ENCODE data around the gene PTGER2.

Gene PTGER2

GRCh38 chr14:52336241-52336640, 22.1 kb downstream of the PTGER2 start:
- DNase-seq (ENCODE audit: low read depth in 2 of 2): no peak

DNA sequence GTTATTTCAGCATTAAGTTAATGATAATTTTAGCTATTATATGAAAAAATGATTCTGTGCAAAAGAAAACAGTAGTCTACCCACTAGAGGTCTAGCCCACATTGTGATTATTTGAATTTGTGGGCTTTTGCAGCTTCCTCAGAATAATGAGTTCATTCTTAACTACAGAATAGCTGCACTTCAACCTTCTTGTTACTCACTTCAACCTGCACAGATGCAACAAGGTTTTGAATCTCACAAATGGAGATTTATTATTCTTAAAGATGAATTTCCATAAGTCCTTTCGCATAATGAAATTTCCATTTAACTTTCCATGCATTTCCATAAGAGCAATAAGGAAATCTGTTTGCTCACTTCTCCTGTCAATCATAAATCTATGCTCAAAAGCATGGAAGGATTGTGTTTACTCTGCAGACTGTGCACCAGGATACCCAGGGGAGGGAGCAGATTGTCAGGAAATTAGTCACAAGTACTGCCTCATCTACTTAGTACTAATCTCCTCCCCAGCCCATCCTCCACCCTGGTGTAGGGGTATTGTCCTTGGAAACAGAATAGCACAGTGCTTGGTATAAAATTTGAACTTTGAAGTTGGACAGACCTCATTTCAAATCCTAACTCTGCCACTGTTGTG, 24.1 kb downstream of the PTGER2 start:
- DNase-seq (ENCODE audit: low read depth in 2 of 2): no peak

DNA sequence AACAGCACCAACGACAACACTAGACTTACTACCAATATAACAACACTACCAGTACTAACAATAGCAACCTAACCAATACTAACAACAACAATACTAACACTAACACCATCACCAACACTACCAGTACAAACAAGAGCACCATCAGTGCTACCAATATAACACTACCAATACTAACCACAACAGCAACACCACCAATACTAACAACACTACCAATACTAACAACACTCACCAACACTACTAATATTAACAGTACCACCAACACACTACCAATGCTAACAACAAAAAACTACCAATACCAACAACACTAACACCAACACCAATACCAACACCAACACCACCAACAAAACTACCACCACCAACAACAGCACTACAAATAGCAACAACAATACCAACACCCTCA, 25.1 kb downstream of the PTGER2 start:
- no peak for DNase-seq (ENCODE audit: low read depth in 2 of 2)

GRCh38 chr14:52342849-52343596, 28.9 kb downstream of the PTGER2 start:
- DNase-seq (ENCODE audit: low read depth in 2 of 2): no peak

- no peak for DNase-seq (ENCODE audit: low read depth in 2 of 2)
These were observed 32.7 kb downstream of the PTGER2 start for GRCh38 chr14:52346778-52347177.

GRCh38 chr14:52348279-52348678, 34.2 kb downstream of the PTGER2 start:
- no peak for DNase-seq (ENCODE audit: low read depth in 2 of 2)

DNA sequence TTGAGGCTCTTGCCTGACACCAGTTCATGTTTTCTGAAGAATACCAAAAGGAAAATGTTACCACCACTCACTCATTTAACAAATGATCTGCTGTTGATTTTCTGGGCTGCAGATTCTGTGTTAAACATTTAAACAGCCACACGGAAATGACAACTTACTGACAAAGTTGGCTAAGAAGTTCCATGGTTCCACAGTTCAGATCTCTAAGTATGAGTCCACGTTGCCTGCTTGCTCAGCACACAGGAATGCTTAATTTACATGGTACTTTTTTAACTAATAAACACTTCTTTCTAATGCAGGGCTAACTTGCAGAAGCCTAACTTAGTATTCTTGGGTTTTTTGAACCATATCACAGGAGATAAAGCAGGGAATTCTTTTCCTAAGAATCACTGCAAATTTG, 34.7 kb downstream of the PTGER2 start:
- DNase-seq (ENCODE audit: low read depth in 2 of 2): no peak

DNA sequence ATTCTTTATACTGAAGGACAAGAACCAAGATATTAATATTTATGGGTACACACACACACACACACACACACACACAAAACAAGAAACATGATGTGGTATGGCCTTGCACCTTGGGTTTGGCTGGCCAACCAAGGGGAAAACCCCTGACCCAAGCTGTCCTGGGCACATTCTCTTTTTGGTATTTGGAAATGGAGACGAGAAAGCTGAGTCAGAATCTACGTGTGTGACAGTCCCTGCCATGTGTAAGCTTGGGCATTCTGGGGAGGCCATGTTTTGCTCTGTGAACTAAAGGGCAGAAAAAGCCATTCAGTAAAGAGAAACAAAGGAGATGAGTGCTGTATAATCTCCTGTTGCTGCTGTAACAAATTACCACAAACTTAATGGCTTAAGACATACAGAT, 35.6 kb downstream of the PTGER2 start:
- DNase-seq (ENCODE audit: low read depth in 2 of 2): no peak

DNA sequence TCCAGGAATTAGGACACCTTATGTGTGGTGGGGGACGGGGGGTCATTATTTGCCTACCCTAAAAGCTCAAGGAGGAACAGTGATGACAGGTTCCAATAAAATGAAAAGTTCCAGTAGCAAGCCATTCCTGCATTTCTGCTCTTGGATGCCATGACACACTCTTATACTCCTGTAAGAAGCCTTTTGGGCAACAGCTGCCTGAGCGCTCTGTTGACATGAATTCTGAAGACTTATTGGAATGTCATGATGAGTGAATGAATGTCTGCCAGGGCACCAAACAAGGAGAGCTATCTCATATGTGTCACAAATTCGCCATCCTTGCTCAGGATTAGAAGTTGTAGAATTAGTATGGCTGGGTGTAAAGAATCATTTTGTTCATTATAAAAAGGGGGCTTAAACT, 36.3 kb downstream of the PTGER2 start:
- no peak for DNase-seq (ENCODE audit: low read depth in 2 of 2)

GRCh38 chr14:52351233-52352060, 37.3 kb downstream of the PTGER2 start:
- no peak for DNase-seq (ENCODE audit: low read depth in 2 of 2)

DNA sequence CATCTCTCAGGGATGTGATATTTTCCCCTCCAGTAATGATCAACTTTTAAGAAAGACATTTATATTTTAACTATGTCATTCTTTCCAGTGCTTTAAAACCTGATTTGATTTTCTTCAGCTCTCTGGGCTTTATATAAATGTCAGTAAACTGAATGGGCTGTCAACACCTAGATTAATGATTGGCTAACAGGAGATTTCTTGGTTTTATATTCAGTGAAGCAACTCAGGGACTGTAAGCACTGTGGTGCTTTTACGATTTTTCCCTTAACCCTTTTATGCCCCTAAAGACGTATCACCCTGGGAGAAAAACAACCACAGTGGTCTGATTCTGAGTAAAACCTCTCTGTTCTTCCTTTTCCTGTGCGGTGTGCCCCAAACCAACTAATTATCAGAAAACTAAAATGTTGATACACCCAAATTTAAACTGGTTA, 38.0 kb downstream of the PTGER2 start:
- no peak for DNase-seq (ENCODE audit: low read depth in 2 of 2)

- DNase-seq (ENCODE audit: low read depth in 2 of 2): no peak
These were observed 38.5 kb downstream of the PTGER2 start for GRCh38 chr14:52352569-52352968.

DNA sequence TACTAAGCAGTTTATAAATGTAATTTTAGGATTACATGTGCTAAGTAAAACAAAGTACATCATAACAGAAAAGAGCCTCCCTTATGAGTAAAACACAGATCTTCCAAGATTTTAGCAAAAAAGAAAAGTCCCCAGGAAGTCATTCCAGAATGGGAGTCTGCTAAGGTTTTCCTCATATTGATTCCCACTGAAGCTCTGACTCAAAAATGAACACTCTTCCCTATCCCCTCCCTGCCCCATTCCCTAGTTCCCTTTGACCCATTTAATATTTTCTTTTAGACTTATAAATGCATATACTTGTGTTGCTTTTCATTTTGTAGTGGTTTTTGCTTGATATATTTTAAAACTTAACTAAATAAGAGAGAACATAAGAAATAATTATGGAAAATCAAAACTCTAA, 40.1 kb downstream of the PTGER2 start:
- no peak for DNase-seq (ENCODE audit: low read depth in 2 of 2)

GRCh38 chr14:52355016-52355431, 40.9 kb downstream of the PTGER2 start:
- DNase-seq (ENCODE audit: low read depth in 2 of 2): no peak

- DNase-seq (ENCODE audit: low read depth in 2 of 2): no peak
These were observed 41.4 kb downstream of the PTGER2 start for GRCh38 chr14:52355526-52355925.

GRCh38 chr14:52356025-52356424, 41.9 kb downstream of the PTGER2 start:
- DNase-seq (ENCODE audit: low read depth in 2 of 2): no peak

DNA sequence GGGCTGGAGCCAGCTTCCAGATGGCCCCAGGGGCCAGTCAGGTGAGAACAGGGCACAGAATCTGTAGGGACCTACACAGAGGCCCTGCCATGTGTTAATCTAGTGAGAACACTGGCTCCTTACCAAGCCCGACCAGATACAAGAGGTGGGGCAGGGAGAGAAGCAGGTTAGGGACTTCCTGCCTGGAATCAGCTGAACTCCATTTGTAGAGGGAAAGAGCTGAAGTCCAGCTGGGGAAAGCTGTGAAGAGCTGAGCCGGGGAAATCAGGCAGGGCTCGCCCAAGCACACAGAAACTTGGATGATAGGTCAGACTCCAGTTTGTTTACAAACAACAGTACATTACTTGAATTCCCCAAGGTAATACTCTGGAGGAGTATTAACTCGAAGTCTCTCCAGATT, 46.7 kb downstream of the PTGER2 start:
- DNase-seq (ENCODE audit: low read depth in 2 of 2): no peak

GRCh38 chr14:52363041-52363704, 49.1 kb downstream of the PTGER2 start:
- no peak for DNase-seq (ENCODE audit: low read depth in 2 of 2)

DNA sequence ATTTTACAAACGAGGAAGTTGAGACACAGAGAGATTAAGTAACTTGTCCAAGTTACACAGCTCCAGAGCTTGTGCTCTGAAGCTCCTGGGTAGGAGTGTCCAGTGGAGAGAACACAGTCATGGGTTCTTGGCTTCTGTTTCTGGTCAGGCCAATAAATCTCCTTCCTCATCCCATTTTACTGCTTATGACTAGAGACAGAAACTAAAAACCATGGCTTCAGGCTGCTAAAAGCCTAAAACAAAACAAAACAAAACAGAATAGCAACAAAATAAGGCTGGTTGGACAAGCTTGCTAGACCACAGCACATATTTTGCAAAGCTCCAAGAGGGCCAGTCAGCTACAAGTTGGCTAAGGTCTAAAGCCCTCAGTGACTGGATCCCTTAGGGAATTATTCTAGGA, 49.8 kb downstream of the PTGER2 start:
- DNase-seq (ENCODE audit: low read depth in 2 of 2): no peak

DNA sequence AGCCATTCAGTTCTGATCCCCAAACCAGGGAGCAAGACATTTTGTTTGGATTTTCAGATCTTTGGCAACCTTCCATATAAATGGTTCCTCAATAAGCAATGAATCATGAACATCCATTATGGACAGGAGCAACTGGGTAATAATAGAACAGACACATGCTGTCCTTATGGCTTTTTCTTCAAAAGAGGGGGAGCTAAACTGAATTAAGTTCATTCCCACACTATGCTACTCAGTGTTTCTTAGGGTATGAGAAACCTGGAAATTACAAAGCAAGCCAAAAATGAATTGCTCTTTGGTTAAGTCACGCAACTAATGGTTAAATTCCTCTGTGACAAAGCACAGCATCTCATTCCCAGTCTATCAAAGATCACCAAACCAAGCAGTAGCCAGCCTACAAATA, 51.0 kb downstream of the PTGER2 start:
- no peak for DNase-seq (ENCODE audit: low read depth in 2 of 2)

DNA sequence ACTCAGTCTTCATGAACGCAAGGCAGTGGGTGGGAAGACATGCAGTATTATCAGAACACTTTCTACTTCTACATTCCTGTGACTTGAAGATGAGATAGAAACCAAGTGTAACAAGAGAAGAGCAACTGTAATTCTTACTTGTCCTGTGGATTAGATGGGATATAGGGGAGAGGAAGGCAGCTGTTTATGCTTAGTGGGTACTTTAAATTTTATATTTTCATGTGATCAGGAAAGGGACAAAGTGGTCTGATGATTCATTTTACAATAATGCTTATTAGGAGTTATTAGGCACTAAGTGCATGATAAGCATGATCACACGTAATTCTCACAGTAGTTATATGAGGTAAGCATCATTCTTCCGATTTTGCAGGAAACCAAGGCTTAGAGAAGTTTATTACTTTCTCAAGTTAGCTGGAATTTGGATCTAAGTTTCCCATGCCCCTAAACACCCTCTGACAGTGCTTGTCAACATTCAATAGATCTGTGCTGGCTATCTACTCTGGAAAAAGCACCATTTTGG, 52.7 kb downstream of the PTGER2 start:
- DNase-seq (ENCODE audit: low read depth in 2 of 2): no peak

DNA sequence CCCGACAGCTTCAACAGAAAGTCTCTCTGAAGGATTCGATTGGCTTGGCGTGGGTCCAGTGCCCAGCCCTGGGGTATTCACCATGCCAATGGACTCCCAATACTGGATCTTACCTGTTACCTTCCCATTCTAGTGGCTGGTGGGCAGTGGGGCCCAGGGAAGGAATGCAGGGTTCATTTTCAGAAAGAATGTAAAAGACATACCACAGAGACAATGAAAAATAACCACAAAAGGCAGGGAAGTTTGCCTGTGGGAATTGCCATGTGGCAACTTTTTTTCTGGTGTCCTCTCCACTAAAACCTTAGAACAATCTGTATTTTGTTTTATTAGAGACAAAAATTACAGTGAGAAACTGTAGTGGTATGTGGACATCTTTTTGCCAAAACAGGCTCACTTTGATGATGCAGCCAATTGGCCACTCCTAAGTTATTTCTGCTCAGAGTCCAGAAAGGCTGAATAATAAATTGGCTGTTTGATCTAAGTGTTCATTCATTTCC, 55.2 kb downstream of the PTGER2 start:
- DNase-seq (ENCODE audit: low read depth in 2 of 2): no peak

All from stimulated activated CD8-positive, alpha-beta memory T cell treated with anti-CD3 and anti-CD28 coated beads, Interleukin-2, amount 100 ng/mL, for 48 hours (primary cell).